GM20431 (cell line): ENCODE data around the gene FHOD1.

Experiments
- in situ Hi-C: fragments of 300-500 bp; cut with MseI, MboI; formaldehyde crosslinking; loops from one replicate; pipeline ENCODE4 v1.15.0; 2020; ENCODE audit warnings: low sequenced_read_pairs; ENCODE audit not compliant: unreplicated experiment

FHOD1 gene

GRCh38 chr16:67247192-67248072, at the start of gene FHOD1:
TSS of gene FHOD1 (minus strand) at chr16:67247481. CDS start at chr16:67247410, 71 bp downstream.
- in situ Hi-C loops = no loop called here

- in situ Hi-C loops = no loop called here
These were observed 49.1 kb upstream of the FHOD1 start for GRCh38 chr16:67296420-67296819.

GRCh38 chr16:67294938-67295361, 47.7 kb upstream of the FHOD1 start:
- in situ Hi-C loops = no loop called here

- in situ Hi-C loops = no loop called here
These were observed 47.0 kb upstream of the FHOD1 start for GRCh38 chr16:67294171-67294757.

GRCh38 chr16:67291461-67291860, 44.2 kb upstream of the FHOD1 start:
- in situ Hi-C loops = no loop called here

GRCh38 chr16:67287960-67288359, 40.7 kb upstream of the FHOD1 start:
- in situ Hi-C loops = no loop called here

GRCh38 chr16:67286441-67287235, 39.4 kb upstream of the FHOD1 start:
- in situ Hi-C loops = no loop called here

- in situ Hi-C loops = no loop called here
These were observed 37.7 kb upstream of the FHOD1 start for GRCh38 chr16:67284699-67285646.

GRCh38 chr16:67283826-67284555, 36.7 kb upstream of the FHOD1 start:
- in situ Hi-C loops = no loop called here

GRCh38 chr16:67283039-67283825, 36.0 kb upstream of the FHOD1 start:
- in situ Hi-C loops = no loop called here

- in situ Hi-C loops = no loop called here
These were observed 35.1 kb upstream of the FHOD1 start for GRCh38 chr16:67282447-67282805.

- in situ Hi-C loops = no loop called here
These were observed 34.5 kb upstream of the FHOD1 start for GRCh38 chr16:67281536-67282446.

- in situ Hi-C loops = no loop called here
These were observed 33.1 kb upstream of the FHOD1 start for GRCh38 chr16:67280090-67281015.

GRCh38 chr16:67279296-67280089, 32.2 kb upstream of the FHOD1 start, which contains the start of gene PLEKHG4:
TSS of gene PLEKHG4 (plus strand) at chr16:67279532. CDS start at chr16:67280045, 513 bp downstream.
- in situ Hi-C loops = no loop called here

GRCh38 chr16:67278773-67279295, 31.6 kb upstream of the FHOD1 start:
- in situ Hi-C loops = no loop called here
